Caco-2 (cell line): ENCODE measurements around the gene PEX1. TPM values are rescaled to one million over a fixed set of nuclear protein-coding genes. Genes with fewer than 3 reads are reported as not detected.

ENCODE experiments used
- BruUV-seq: library from RNA; stranded (reverse); fragments of 400-500 nt; replicated peaks from 2 replicates; lab custom pipeline; 2021; lab: Mats Ljungman, UMichigan
- CTCF ChIA-PET: fragments of 300-600 bp; sonication (Branson Sonifier 250); formaldehyde crosslinking; loops from one replicate; lab custom pipeline; 2022; ENCODE audit warnings: antibody characterized with exemption; lab: Charles Lee
- POLR2A ChIA-PET: fragments of 300-600 bp; sonication (Branson Sonifier 250); formaldehyde crosslinking; loops from one replicate; lab custom pipeline; 2022; ENCODE audit warnings: antibody characterized with exemption; lab: Charles Lee
- DNase-seq, 2 experiments: peaks; one replicate each; pipeline versions ENCODE4 v3.0.0 to v3.0.0-alpha.2; 2020 to 2022
- H3K27me3 ChIP-seq: replicated peaks from 2 replicates; pipeline ENCODE4 v1.6.0; 2011; ENCODE audit warnings: low read length; ENCODE audit not compliant: control insufficient read depth, insufficient read depth
- H3K36me3 ChIP-seq: 2 replicates; pipeline ENCODE4 v1.5.1; 2011; ENCODE audit warnings: low read length; ENCODE audit not compliant: control insufficient read depth, insufficient read depth
- H3K4me1 ChIP-seq: fragments of 250-450 bp; sonication (Bioruptor Pico); 2 replicates; pipeline ENCODE4 v1.5.1; 2020; ENCODE audit warnings: mild to moderate bottlenecking
- H3K4me3 ChIP-seq: 2 replicates; pipeline ENCODE4 v1.5.1; 2011; ENCODE audit warnings: low read depth, mild to moderate bottlenecking, control low read depth, low read length
- H3K9me3 ChIP-seq: fragments of 250-450 bp; sonication (Bioruptor Pico); 2 replicates; pipeline ENCODE4 v1.5.1; 2020; ENCODE audit warnings: mild to moderate bottlenecking, moderate library complexity
- H3K27ac Mint-ChIP-seq: one replicate; pipeline ENCODE4 v1.8.0; 2022; ENCODE audit warnings: mixed read lengths; ENCODE audit not compliant: unreplicated experiment
- H3K27me3 Mint-ChIP-seq: one replicate; pipeline ENCODE4 v1.8.0; 2022; ENCODE audit warnings: mixed read lengths; ENCODE audit not compliant: insufficient read depth, unreplicated experiment
- H3K36me3 Mint-ChIP-seq: one replicate; pipeline ENCODE4 v1.8.0; 2022; ENCODE audit warnings: mild to moderate bottlenecking, mixed read lengths; ENCODE audit not compliant: insufficient read depth, unreplicated experiment
- H3K4me1 Mint-ChIP-seq: one replicate; pipeline ENCODE4 v1.8.0; 2022; ENCODE audit warnings: low read depth, mixed read lengths; ENCODE audit not compliant: unreplicated experiment
- H3K4me3 Mint-ChIP-seq: one replicate; pipeline ENCODE4 v1.8.0; 2022; ENCODE audit warnings: mild to moderate bottlenecking, moderate library complexity, mixed read lengths; ENCODE audit not compliant: unreplicated experiment
- H3K9me3 Mint-ChIP-seq: one replicate; pipeline ENCODE4 v1.8.0; 2022; ENCODE audit warnings: mixed read lengths; ENCODE audit not compliant: unreplicated experiment
- intact Hi-C: fragments of 100-400 bp; cut with micrococcal nuclease; formaldehyde crosslinking; loops from one replicate; pipeline ENCODE4 v1.10.0; 2022; ENCODE audit not compliant: unreplicated experiment
- total RNA-seq: library from RNA; stranded (reverse); gene quantifications from 2 replicates; pipeline ENCODE4 v1.2.3, GENCODE V29; 2022
- TF ChIP-seq, protein P1 (sequence below), 2 experiments: fragments of 200-600 bp in 1 of 2; IDR thresholded peaks; 1 replicate in 1 of 2; 2 replicates in 1 of 2; pipeline versions ENCODE4 v1.5.1 to v1.8.0; 2011 to 2022; ENCODE audit warnings: antibody characterized with exemption in 1 of 2, control low read depth in 1 of 2, inconsistent platforms in 1 of 2, low read depth in 1 of 2, low read length in 1 of 2, mild to moderate bottlenecking in 1 of 2, moderate library complexity in 1 of 2; ENCODE audit not compliant: insufficient read depth in 1 of 2, severe bottlenecking in 1 of 2, unreplicated experiment in 1 of 2

The PEX1 gene
- total RNA-seq, 1 experiment from 2014 or later: 20.1 TPM

DNA sequence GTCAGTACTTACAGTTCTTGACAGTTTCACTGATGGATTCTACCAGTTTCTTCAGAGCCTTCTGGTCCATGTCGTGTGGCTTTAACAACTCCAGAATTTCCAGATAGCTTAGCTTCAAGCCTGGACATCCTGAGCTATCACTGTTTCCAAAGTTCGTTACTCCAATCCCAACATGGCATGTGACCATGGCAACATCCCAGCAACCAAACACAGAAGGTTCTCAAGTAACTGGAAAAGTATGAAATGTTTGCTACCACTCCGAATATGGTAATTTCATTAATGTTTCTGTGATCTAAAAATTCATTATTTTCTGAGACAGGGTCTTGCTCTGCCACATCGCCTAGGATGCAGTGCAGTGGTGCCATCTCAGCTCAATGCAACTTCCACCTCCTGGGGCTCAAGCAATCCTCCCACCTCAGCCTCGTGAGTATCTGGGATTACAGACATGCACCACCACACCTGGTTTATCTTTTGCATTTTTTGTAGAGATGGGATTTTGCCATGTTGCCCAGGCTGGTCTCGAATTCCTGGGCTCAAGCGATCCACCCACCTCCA, 29.6 kb upstream of the PEX1 start:
- H3K36me3 Mint-ChIP-seq: peaks cover 38% of the 10 kb centered on the region
- no peak overlapping the region for H3K4me3 ChIP-seq
- no peak overlapping the region for H3K4me3 Mint-ChIP-seq
- no TSS peak for BruUV-seq
- intact Hi-C loops: no loop called here
- DNase-seq: no peak
- no peaks in the 10 kb centered on the region; the same call in 1 of the 2 replicates for H3K36me3 ChIP-seq
- CTCF ChIA-PET: interaction anchor here (1.0 kb wide), 1 partner anchor 29 kb away, joined by 4 read pairs; the partner anchor contains the start of genes PEX1 and RBM48
- H3K9me3 ChIP-seq: no peaks in the 10 kb centered on the region
- no peaks in the 10 kb centered on the region for H3K27me3 ChIP-seq
- POLR2A ChIA-PET: no interaction called here
- peaks cover 9% of the 10 kb centered on the region for H3K4me1 ChIP-seq
- H3K9me3 Mint-ChIP-seq: no peaks in the 10 kb centered on the region
- no peaks in the 10 kb centered on the region for H3K27me3 Mint-ChIP-seq
- TF ChIP-seq, protein P1, sequence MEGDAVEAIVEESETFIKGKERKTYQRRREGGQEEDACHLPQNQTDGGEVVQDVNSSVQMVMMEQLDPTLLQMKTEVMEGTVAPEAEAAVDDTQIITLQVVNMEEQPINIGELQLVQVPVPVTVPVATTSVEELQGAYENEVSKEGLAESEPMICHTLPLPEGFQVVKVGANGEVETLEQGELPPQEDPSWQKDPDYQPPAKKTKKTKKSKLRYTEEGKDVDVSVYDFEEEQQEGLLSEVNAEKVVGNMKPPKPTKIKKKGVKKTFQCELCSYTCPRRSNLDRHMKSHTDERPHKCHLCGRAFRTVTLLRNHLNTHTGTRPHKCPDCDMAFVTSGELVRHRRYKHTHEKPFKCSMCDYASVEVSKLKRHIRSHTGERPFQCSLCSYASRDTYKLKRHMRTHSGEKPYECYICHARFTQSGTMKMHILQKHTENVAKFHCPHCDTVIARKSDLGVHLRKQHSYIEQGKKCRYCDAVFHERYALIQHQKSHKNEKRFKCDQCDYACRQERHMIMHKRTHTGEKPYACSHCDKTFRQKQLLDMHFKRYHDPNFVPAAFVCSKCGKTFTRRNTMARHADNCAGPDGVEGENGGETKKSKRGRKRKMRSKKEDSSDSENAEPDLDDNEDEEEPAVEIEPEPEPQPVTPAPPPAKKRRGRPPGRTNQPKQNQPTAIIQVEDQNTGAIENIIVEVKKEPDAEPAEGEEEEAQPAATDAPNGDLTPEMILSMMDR (IDR thresholded peaks at IDR 0.05; ENCODE audit: insufficient read depth in 1 of 2, low read depth in 1 of 2, low read length in 1 of 2, severe bottlenecking in 1 of 2, unreplicated experiment in 1 of 2): no peak
- H3K27ac Mint-ChIP-seq: no peak overlapping the region
- peaks cover 1% of the 10 kb centered on the region for H3K4me1 Mint-ChIP-seq

DNA sequence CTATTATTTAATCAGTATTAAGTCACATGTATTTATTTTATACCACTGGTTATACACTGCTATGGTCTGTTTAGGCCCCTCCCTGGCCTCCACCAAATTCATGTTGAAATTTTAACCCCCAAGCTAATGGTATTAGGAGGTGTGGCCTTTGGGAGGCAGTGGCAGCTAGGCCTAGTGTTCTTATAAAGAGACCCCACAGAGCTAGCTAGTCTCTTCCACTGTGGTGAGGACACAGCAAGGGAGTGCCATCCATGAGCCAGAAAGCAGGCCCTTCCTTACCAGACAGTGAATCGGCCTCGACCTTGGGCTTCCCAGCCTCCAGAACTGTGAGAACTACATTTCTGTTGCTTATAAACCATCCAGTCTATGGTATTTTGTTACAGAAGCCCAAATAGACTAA, 28.9 kb upstream of the PEX1 start:
- H3K4me1 ChIP-seq: peaks cover 9% of the 10 kb centered on the region
- no peak overlapping the region for H3K27ac Mint-ChIP-seq
- H3K27me3 ChIP-seq: no peaks in the 10 kb centered on the region
- H3K4me1 Mint-ChIP-seq: no peaks in the 10 kb centered on the region
- H3K9me3 ChIP-seq: no peaks in the 10 kb centered on the region
- TF ChIP-seq, protein P1 (IDR thresholded peaks at IDR 0.05; ENCODE audit: insufficient read depth in 1 of 2, low read depth in 1 of 2, low read length in 1 of 2, severe bottlenecking in 1 of 2, unreplicated experiment in 1 of 2): no peak
- H3K4me3 ChIP-seq: no peak overlapping the region
- H3K36me3 Mint-ChIP-seq: peaks cover 34% of the 10 kb centered on the region
- no peaks in the 10 kb centered on the region for H3K9me3 Mint-ChIP-seq
- no peaks in the 10 kb centered on the region; the same call in 1 of the 2 replicates for H3K36me3 ChIP-seq
- ChIA-PET POLR2A (no interaction called here), CTCF (interaction anchor here (1.0 kb wide), 1 partner anchor 29 kb away, joined by 4 read pairs; the partner anchor contains the start of genes PEX1 and RBM48)
- no TSS peak for BruUV-seq
- H3K27me3 Mint-ChIP-seq: no peaks in the 10 kb centered on the region
- no peak for DNase-seq
- intact Hi-C loops: no loop called here
- no peak overlapping the region for H3K4me3 Mint-ChIP-seq

DNA sequence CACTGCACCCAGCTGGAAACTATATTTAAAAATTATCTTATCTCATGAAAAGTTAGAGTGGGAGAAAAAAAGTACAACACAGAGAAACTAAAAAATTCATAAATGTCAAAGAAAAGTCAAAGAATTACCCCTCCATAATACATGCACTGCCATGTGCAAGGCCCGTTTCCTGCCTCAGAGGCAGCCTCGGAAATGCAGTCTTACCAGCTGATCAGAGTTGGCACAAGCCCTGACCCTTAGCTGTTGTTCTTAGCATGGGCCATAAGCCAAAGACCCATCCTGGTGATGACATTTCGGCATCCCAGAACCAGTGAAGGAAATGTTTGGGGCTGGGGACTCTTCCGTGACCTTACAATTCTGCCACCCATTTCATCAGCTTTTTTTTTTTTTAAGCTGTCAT, 21.9 kb upstream of the PEX1 start:
- POLR2A ChIA-PET: interaction anchor here (0.6 kb wide), 2 partner anchors 9 to 22 kb away, joined by 8 read pairs; partner anchors contain the start of genes PEX1 and RBM48
- BruUV-seq: no TSS peak
- Mint-ChIP-seq H3K27ac (no peak overlapping the region), H3K4me1 (no peaks in the 10 kb centered on the region), H3K27me3 (no peaks in the 10 kb centered on the region), H3K4me3 (no peak overlapping the region), H3K9me3 (no peaks in the 10 kb centered on the region), H3K36me3 (no peaks in the 10 kb centered on the region)
- TF ChIP-seq, protein P1 (IDR thresholded peaks at IDR 0.05; ENCODE audit: insufficient read depth in 1 of 2, low read depth in 1 of 2, low read length in 1 of 2, severe bottlenecking in 1 of 2, unreplicated experiment in 1 of 2): no peak
- intact Hi-C loops: no loop called here
- Histone ChIP-seq H3K4me1 (no peaks in the 10 kb centered on the region), H3K4me3 (no peak overlapping the region), H3K9me3 (no peaks in the 10 kb centered on the region), H3K36me3 (no peaks in the 10 kb centered on the region), H3K27me3 (no peaks in the 10 kb centered on the region)
- CTCF ChIA-PET: no interaction called here
- no peak for DNase-seq
